H1 (cell line): ENCODE measurements around the gene KRTAP5-1. TPM values are rescaled to one million over a fixed set of nuclear protein-coding genes. Genes with fewer than 3 reads are reported as not detected.

Experiments used
- CTCF ChIA-PET: fragments of 300-600 bp; sonication (Branson Sonifier 250); formaldehyde crosslinking; loops from one replicate; lab custom pipeline; 2021; ENCODE audit not compliant: partially characterized antibody; lab: Charles Lee
- POLR2A ChIA-PET: fragments of 300-600 bp; sonication (Branson Sonifier 250); formaldehyde crosslinking; loops from one replicate; lab custom pipeline; 2021; ENCODE audit warnings: inconsistent platforms; ENCODE audit not compliant: partially characterized antibody; lab: Charles Lee
- DNase-seq, 2 experiments: peaks; one replicate each; pipeline versions ENCODE4 v3.0.0 to v3.0.0-alpha.2; 2010 to 2022; ENCODE audit warnings: low spot score in 2 of 2, low read depth in 1 of 2, mixed read lengths in 1 of 2
- FAIRE-seq: peaks from 2 replicates; lab custom pipeline; 2011; peaks lifted over from hg19 to GRCh38; lab: Jason Lieb, UNC
- H2AFZ ChIP-seq: 2 replicates; pipeline ENCODE4 v1.8.1; 2012; ENCODE audit warnings: low read length, inconsistent platforms
- H2AK5ac ChIP-seq: 2 replicates; pipeline ENCODE4 v1.6.1; 2013; ENCODE audit warnings: low read depth, low read length
- H2BK120ac ChIP-seq: replicated peaks from 2 replicates; pipeline ENCODE3; 2013; ENCODE audit warnings: low read depth, low read length, inconsistent platforms
- H2BK12ac ChIP-seq: 2 replicates; pipeline ENCODE4 v1.6.1; 2013; ENCODE audit warnings: low read depth, low read length
- H2BK15ac ChIP-seq: 2 replicates; pipeline ENCODE4 v1.6.1; 2013; ENCODE audit warnings: low read length
- H2BK20ac ChIP-seq: 2 replicates; pipeline ENCODE4 v1.6.1; 2013; ENCODE audit warnings: low read length
- H2BK5ac ChIP-seq: 2 replicates; pipeline ENCODE4 v1.6.1; 2013; ENCODE audit warnings: low read depth, low read length
- H3K14ac ChIP-seq: 2 replicates; pipeline ENCODE4 v1.6.1; 2013; ENCODE audit warnings: inconsistent platforms; ENCODE audit not compliant: insufficient read length
- H3K18ac ChIP-seq: 2 replicates; pipeline ENCODE4 v1.6.1; 2013; ENCODE audit warnings: low read length; ENCODE audit errors: extremely low read depth
- H3K23ac ChIP-seq: 2 replicates; pipeline ENCODE4 v1.6.1; 2013; ENCODE audit warnings: inconsistent platforms; ENCODE audit not compliant: insufficient read length
- H3K23me2 ChIP-seq: 2 replicates; pipeline ENCODE4 v1.6.1; 2013; ENCODE audit warnings: low read depth, low read length
- H3K27ac ChIP-seq: 2 replicates; pipeline ENCODE4 v1.6.1; 2011; ENCODE audit warnings: low read depth, low read length, inconsistent platforms
- H3K27me3 ChIP-seq, 4 experiments: replicated peaks in 1 of 4; 1 replicate in 1 of 4; 2 replicates in 3 of 4; pipeline versions ENCODE4 v1.6.1 to v1.8.1; 2011 to 2013; ENCODE audit warnings: low read length in 3 of 4, mild to moderate bottlenecking in 3 of 4, inconsistent platforms in 2 of 4, mixed read lengths in 2 of 4, moderate library complexity in 1 of 4; ENCODE audit not compliant: control insufficient read depth in 3 of 4, insufficient read depth in 3 of 4; ENCODE audit errors: extremely low read depth in 1 of 4
- H3K36me3 ChIP-seq, 4 experiments: 2 replicates each; pipeline versions ENCODE4 v1.6.1 to v1.8.1; 2011 to 2013; ENCODE audit warnings: mild to moderate bottlenecking in 4 of 4, low read length in 3 of 4, moderate library complexity in 2 of 4, control low read depth in 1 of 4, inconsistent platforms in 1 of 4; ENCODE audit not compliant: insufficient read depth in 4 of 4, control insufficient read depth in 2 of 4
- H3K4ac ChIP-seq: replicated peaks from 2 replicates; pipeline ENCODE3; 2013; ENCODE audit warnings: low read length, low read depth, mixed read lengths, inconsistent platforms; ENCODE audit not compliant: insufficient read length
- H3K4me1 ChIP-seq, 4 experiments: replicated peaks in 1 of 4; 1 replicate in 1 of 4; 2 replicates in 3 of 4; pipeline versions ENCODE4 v1.6.1 to v1.8.1; 2011 to 2013; ENCODE audit warnings: low read length in 3 of 4, inconsistent platforms in 2 of 4, mixed read lengths in 1 of 4; ENCODE audit not compliant: insufficient read depth in 4 of 4, control insufficient read depth in 3 of 4
- H3K4me2 ChIP-seq, 2 experiments: 2 replicates each; pipeline versions ENCODE4 v1.6.1 to v1.8.1; 2011 to 2013; ENCODE audit warnings: low read depth in 2 of 2, low read length in 2 of 2, control low read depth in 1 of 2, inconsistent platforms in 1 of 2, mild to moderate bottlenecking in 1 of 2; ENCODE audit not compliant: insufficient read depth in 1 of 2
- H3K4me3 ChIP-seq, 4 experiments: fragments of 200-600, 300-600 bp in 1 of 4; sonication (generic), shearing (Covaris generic), sonication (Bioruptor Twin) in 1 of 4; 2 replicates each; pipeline versions ENCODE4 v1.5.1 to v1.8.1; 2011 to 2016; ENCODE audit warnings: low read length in 4 of 4, low read depth in 3 of 4, control low read depth in 2 of 4, inconsistent platforms in 2 of 4, mild to moderate bottlenecking in 2 of 4, mixed read lengths in 1 of 4, moderate library complexity in 1 of 4; ENCODE audit not compliant: insufficient read depth in 2 of 4; ENCODE audit errors: extremely low read depth in 1 of 4
- H3K56ac ChIP-seq: replicated peaks from 2 replicates; pipeline ENCODE3; 2013; ENCODE audit warnings: low read depth, mild to moderate bottlenecking, mixed read lengths, low read length, inconsistent platforms; ENCODE audit not compliant: insufficient read length
- H3K79me1 ChIP-seq: 2 replicates; pipeline ENCODE4 v1.6.1; 2013; ENCODE audit warnings: low read depth, low read length, control low read depth
- H3K79me2 ChIP-seq, 2 experiments: 2 replicates each; pipeline versions ENCODE4 v1.6.1 to v1.8.1; 2012 to 2013; ENCODE audit warnings: low read length in 2 of 2, mild to moderate bottlenecking in 2 of 2, inconsistent platforms in 1 of 2; ENCODE audit not compliant: insufficient read depth in 2 of 2, control insufficient read depth in 1 of 2
- H3K9ac ChIP-seq, 4 experiments: replicated peaks in 1 of 4; 1 replicate in 1 of 4; 2 replicates in 3 of 4; pipeline versions ENCODE4 v1.6.1 to v1.8.1; 2011 to 2013; ENCODE audit warnings: low read depth in 3 of 4, low read length in 3 of 4, control low read depth in 2 of 4, mild to moderate bottlenecking in 2 of 4, moderate library complexity in 2 of 4, inconsistent platforms in 1 of 4; ENCODE audit errors: extremely low read depth in 1 of 4
- H3K9me3 ChIP-seq, 2 experiments: 2 replicates each; pipeline versions ENCODE4 v1.6.1 to v1.8.1; 2012 to 2013; ENCODE audit warnings: mild to moderate bottlenecking in 2 of 2, moderate library complexity in 2 of 2, control low read depth in 1 of 2, inconsistent platforms in 1 of 2, low read depth in 1 of 2, low read length in 1 of 2, mixed read lengths in 1 of 2; ENCODE audit not compliant: insufficient read depth in 2 of 2
- H4K20me1 ChIP-seq, 2 experiments: replicated peaks in 1 of 2; 2 replicates each; pipeline versions ENCODE3 to v1.8.1; 2011 to 2013; ENCODE audit warnings: inconsistent platforms in 2 of 2, low read length in 2 of 2, mild to moderate bottlenecking in 1 of 2; ENCODE audit not compliant: insufficient read depth in 2 of 2, control insufficient read depth in 1 of 2
- H4K5ac ChIP-seq: 2 replicates; pipeline ENCODE4 v1.6.1; 2013; ENCODE audit warnings: low read length, low read depth, mixed read lengths, inconsistent platforms; ENCODE audit not compliant: insufficient read length
- H4K8ac ChIP-seq: 2 replicates; pipeline ENCODE4 v1.8.0; 2013; ENCODE audit warnings: mild to moderate bottlenecking, moderate library complexity, low read length, inconsistent platforms; ENCODE audit not compliant: insufficient read depth; ENCODE audit errors: extremely low read depth
- H4K91ac ChIP-seq: replicated peaks from 2 replicates; pipeline ENCODE3; 2013; ENCODE audit warnings: low read length, mixed read lengths, inconsistent platforms; ENCODE audit not compliant: insufficient read length
- ASH2L ChIP-seq: fragments of 200-600, 300-600 bp; sonication (generic); IDR thresholded peaks from one replicate; pipeline ENCODE4 v1.7.1; 2017; ENCODE audit warnings: low read length
- EP300 ChIP-seq, 2 experiments: IDR thresholded peaks; 1 replicate in 1 of 2; 2 replicates in 1 of 2; pipeline ENCODE4 v1.6.1; 2011 to 2012; ENCODE audit warnings: low read depth in 2 of 2, low read length in 2 of 2, mild to moderate bottlenecking in 2 of 2, borderline replicate concordance in 1 of 2, inconsistent platforms in 1 of 2, moderate library complexity in 1 of 2
- RFX5 ChIP-seq: IDR thresholded peaks from 2 replicates; pipeline ENCODE4 v1.6.1; 2011; ENCODE audit warnings: low read depth, low read length, improper control_type of control experiment, borderline replicate concordance
- RXRA ChIP-seq: IDR thresholded peaks from 2 replicates; pipeline ENCODE4 v1.6.1; 2011; ENCODE audit warnings: low read depth, mild to moderate bottlenecking, low read length, moderate library complexity; ENCODE audit not compliant: insufficient read depth
- TAF1 ChIP-seq: IDR thresholded peaks from 2 replicates; pipeline ENCODE4 v1.6.1; 2011; ENCODE audit warnings: mild to moderate bottlenecking, low read depth, low read length
- YY1 ChIP-seq: IDR thresholded peaks from 2 replicates; pipeline ENCODE4 v1.6.1; 2011; ENCODE audit warnings: low read depth, mild to moderate bottlenecking, low read length
- WGBS, 2 experiments: shearing (Covaris generic) in 1 of 2; methylation state at CpG; one replicate each; pipeline versions ENCODE4 v1.1.6 to v1.1.7; 2013 to 2015; ENCODE audit warnings: low lambda C conversion rate in 2 of 2, mixed read lengths in 2 of 2, inconsistent platforms in 1 of 2, low coverage in 1 of 2, missing lambda C conversion rate in 1 of 2; ENCODE audit not compliant: insufficient replicate concordance in 2 of 2, insufficient coverage in 1 of 2, insufficient read length in 1 of 2; ENCODE audit errors: extremely low coverage in 1 of 2, missing lambda C conversion rate in 1 of 2; 5-methylcytosine and 5-hydroxymethylcytosine counted together
- polyA plus RNA-seq, 7 experiments: library from polyadenylated mRNA; depleted of rRNA in 3 of 7; stranded (reverse) in 5 of 7; unstranded in 2 of 7; fragments of >200 nt in 5 of 7; fragments of 200-250 nt in 2 of 7; gene quantifications; 1 replicate in 5 of 7; 2 replicates in 1 of 7; 4 replicates in 1 of 7; pipeline versions ENCODE4 v1.2.1 to v1.2.3, GENCODE V29; 2011 to 2013; ENCODE audit warnings: missing spikeins in 2 of 7, mixed read lengths in 2 of 7
- total RNA-seq: library from RNA; stranded (reverse); fragmentation: NEBNext Ultra II Directional; extraction: Animal tissue kit (Norgen Biotek cat#: 25700); gene quantifications from 2 replicates; pipeline ENCODE4 v1.2.1, GENCODE V29; 2021
- TF ChIP-seq, protein P1 (sequence below), 3 experiments: IDR thresholded peaks; 1 replicate in 2 of 3; 2 replicates in 1 of 3; pipeline versions ENCODE4 v1.5.1 to v1.6.1; 2011; ENCODE audit warnings: low read length in 3 of 3, mild to moderate bottlenecking in 3 of 3, inconsistent platforms in 2 of 3, low read depth in 1 of 3, moderate library complexity in 1 of 3; ENCODE audit not compliant: insufficient read depth in 1 of 3; ENCODE audit errors: control extremely low read depth in 1 of 3

The KRTAP5-1 gene
- total and polyA plus RNA-seq, 2 of the 8 experiments (the other 6 are each of a cell fraction or from before 2014, with no cell fraction given), result not detected

DNA sequence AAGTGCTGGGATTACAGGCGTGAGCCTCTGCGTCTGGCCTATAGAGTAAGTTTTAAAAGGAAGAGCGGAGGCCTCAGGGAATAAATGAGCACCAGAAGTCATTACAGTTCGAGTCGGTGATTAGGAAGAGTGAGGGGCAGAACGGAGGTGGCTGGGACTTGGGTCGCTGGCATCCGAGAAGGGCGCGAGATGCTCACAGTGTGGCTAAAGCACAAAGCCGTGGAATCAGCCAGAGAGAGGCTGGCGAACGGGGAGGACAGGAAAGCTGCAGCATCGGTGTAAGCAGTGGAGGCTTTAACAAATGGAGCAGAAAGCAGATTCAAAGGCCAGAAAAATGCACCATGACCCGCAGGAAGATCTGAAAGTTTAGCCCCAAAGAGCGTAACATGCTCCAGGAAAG lies 39.5 kb upstream of the KRTAP5-1 start:
- Histone ChIP-seq H4K5ac (no peak overlapping the region), H2BK20ac (peak overlapping the region; percentile 72; the same call in 1 of the 2 replicates), H3K18ac (no peak overlapping the region), H3K4me2 (no peak overlapping the region), H2BK12ac (no peak overlapping the region), H3K23ac (no peak overlapping the region), H2BK5ac (no peak overlapping the region), H3K27me3 (peaks cover 0 to 13% (median 3%) of the 10 kb centered on the region in 4 experiments; a peak in 5 of 7 replicates), H3K23me2 (no peaks in the 10 kb centered on the region), H4K8ac (no peak overlapping the region), H3K79me2 (no peaks in the 10 kb centered on the region), H3K27ac (no peak overlapping the region), H3K14ac (no peak overlapping the region), H3K4me3 (no peak overlapping the region), H3K79me1 (no peaks in the 10 kb centered on the region), H3K4me1 (peaks cover 0 to 4% (median 1%) of the 10 kb centered on the region in 4 experiments; a peak in 5 of 7 replicates), H3K9me3 (no peaks in the 10 kb centered on the region), H3K56ac (no peak overlapping the region), H3K9ac (no peak overlapping the region; a peak in 1 of 7 replicates), H4K20me1 (no peaks in the 10 kb centered on the region), H2AFZ (no peak overlapping the region), H2AK5ac (no peak overlapping the region), H2BK15ac (no peak overlapping the region), H3K36me3 (no peaks in the 10 kb centered on the region), H3K4ac (no peak overlapping the region), H2BK120ac (no peak overlapping the region), H4K91ac (no peak overlapping the region)
- WGBS, 2 experiments, result 91% methylated on average over 16 of the region's 16 CpGs; no CpG with 5 or more reads in 1 of the 2 experiments
- DNase-seq, result no peak
- FAIRE-seq, result no peak
- ChIA-PET CTCF (interaction anchor here (0.6 to 6.5 kb wide), 6 partner anchors 8 to 1125 kb away, joined by 3 to 47 read pairs (median 4); no protein-coding TSS in a partner anchor), POLR2A (no interaction called here)
- TF ChIP-seq, protein P1, sequence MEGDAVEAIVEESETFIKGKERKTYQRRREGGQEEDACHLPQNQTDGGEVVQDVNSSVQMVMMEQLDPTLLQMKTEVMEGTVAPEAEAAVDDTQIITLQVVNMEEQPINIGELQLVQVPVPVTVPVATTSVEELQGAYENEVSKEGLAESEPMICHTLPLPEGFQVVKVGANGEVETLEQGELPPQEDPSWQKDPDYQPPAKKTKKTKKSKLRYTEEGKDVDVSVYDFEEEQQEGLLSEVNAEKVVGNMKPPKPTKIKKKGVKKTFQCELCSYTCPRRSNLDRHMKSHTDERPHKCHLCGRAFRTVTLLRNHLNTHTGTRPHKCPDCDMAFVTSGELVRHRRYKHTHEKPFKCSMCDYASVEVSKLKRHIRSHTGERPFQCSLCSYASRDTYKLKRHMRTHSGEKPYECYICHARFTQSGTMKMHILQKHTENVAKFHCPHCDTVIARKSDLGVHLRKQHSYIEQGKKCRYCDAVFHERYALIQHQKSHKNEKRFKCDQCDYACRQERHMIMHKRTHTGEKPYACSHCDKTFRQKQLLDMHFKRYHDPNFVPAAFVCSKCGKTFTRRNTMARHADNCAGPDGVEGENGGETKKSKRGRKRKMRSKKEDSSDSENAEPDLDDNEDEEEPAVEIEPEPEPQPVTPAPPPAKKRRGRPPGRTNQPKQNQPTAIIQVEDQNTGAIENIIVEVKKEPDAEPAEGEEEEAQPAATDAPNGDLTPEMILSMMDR (IDR thresholded peaks at IDR 0.05; ENCODE audit: control extremely low read depth in 1 of 3, insufficient read depth in 1 of 3, low read depth in 1 of 3, low read length in 3 of 3), result no peak
- no peak for TF ChIP-seq EP300 (IDR thresholded peaks at IDR 0.05; ENCODE audit: borderline replicate concordance in 1 of 2, low read depth in 2 of 2, low read length in 2 of 2)
- no peak for TF ChIP-seq ASH2L
- TF ChIP-seq RFX5, result no peak
- no peak for TF ChIP-seq YY1
- TF ChIP-seq TAF1, result no peak
- TF ChIP-seq RXRA, result no peak
